NCI-H1930 (cell line): ENCODE results near the gene PCDH1.

ENCODE experiments used
- DNase-seq, 2 experiments: peaks; one replicate each; lab custom pipeline; 2025; lab: John Stamatoyannopoulos, UW

Gene PCDH1

DNA sequence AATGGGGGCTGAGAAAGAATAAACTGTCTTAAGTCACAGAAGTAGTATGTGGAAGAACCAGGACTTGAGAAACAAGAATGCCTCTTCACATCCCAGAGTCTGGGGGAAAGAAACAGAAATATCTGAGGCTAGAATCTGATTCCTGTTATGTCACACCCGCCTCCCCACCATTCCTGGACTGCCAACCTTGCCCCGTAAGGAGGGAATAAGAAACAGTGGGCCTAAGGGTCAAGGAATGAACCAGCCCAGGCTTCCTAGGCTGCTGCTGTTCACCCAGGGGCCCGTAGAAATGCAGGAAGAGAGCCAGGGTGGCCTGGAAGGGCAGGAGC is 4.3 kb downstream of the PCDH1 start:
- DNase-seq: no peak

- DNase-seq: no peak
These were observed 5.5 kb downstream of the PCDH1 start for GRCh38 chr5:141872496-141873356.

GRCh38 chr5:141871870-141872269 is 6.3 kb downstream of the PCDH1 start:
- DNase-seq: no peak

DNA sequence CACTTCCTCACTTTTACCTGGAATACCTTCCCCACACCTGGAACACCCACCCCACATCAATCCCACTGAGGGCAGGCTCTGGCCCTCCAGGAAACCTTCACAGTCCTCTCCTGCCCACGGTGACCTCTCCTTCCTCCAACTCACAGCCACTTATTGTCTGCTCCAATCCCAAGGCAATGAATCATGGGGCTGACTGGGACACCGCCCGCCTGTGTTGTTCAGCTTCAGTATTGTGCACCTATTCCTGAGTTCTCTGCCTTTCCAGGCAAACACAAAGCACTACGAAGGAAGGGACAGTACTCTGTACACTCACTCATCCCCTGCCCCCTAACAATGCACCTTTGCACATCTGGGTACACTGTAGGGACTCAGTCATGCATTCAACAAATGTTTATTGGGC is 7.3 kb downstream of the PCDH1 start:
- no peak for DNase-seq

GRCh38 chr5:141870228-141870627 is 8.0 kb downstream of the PCDH1 start:
- DNase-seq: no peak

GRCh38 chr5:141869514-141869913 is 8.7 kb downstream of the PCDH1 start:
- no peak for DNase-seq

GRCh38 chr5:141869040-141869439 is 9.2 kb downstream of the PCDH1 start:
- DNase-seq: no peak

DNA sequence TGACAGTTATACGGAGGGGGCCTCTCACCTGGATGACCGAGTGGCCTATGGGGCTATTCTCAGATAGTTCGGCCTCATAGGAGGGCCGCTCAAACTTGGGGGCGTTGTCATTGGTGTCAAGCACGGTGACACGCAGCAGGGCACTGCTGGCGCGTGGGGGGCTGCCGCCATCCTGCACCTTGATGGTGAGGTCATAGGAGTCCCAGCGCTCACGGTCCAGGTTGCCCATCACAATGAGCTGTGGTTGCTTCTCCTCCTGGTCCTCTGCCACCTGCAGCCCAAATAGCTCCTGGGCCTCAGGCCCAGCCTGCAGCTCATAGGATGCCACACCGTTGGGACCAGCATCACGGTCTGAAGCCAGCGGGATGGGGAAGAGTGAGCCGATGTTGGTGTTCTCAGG is 9.7 kb downstream of the PCDH1 start:
- no peak for DNase-seq

- no peak for DNase-seq
These were observed 10.6 kb downstream of the PCDH1 start for GRCh38 chr5:141867651-141868050.

DNA sequence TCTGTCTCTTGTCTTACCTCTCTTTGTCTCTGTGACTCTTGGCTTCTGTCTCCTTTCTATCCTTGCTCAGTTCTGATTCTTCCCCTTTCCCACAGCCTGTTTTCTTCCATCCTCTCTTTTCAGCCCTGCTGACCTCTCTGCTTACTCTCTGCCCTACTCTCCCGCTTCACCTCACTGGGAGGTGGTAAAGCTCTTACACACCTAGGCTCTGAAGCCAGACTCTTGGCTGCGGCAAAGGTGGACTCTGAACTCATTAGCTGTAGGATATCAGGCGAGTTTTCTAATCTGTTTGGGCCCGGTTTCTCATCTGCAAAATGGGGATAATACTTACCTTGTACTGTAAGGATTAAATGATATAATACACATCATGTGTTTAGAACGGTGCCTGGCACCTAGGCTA is 11.1 kb downstream of the PCDH1 start:
- DNase-seq: no peak

GRCh38 chr5:141866096-141866495 is 12.1 kb downstream of the PCDH1 start:
- no peak for DNase-seq

DNA sequence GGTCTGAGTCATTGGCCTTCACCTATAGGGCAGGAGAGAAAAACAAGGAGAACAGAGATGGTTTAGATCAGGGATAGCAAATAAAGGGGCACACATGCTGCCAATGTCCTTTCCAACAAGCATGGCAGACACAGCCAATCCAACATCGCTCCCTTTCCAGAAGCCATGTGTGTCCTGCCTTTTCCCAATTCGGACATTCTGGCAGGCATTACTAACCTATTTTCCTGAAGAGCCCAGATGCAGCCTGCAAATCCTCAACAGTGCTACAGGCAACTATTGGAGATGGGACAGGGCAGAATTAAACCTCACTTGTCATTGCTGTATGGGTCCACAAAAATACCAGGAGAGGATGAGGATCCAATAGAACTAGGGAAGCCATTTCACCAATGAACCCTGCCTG is 12.8 kb downstream of the PCDH1 start:
- DNase-seq: no peak

DNA sequence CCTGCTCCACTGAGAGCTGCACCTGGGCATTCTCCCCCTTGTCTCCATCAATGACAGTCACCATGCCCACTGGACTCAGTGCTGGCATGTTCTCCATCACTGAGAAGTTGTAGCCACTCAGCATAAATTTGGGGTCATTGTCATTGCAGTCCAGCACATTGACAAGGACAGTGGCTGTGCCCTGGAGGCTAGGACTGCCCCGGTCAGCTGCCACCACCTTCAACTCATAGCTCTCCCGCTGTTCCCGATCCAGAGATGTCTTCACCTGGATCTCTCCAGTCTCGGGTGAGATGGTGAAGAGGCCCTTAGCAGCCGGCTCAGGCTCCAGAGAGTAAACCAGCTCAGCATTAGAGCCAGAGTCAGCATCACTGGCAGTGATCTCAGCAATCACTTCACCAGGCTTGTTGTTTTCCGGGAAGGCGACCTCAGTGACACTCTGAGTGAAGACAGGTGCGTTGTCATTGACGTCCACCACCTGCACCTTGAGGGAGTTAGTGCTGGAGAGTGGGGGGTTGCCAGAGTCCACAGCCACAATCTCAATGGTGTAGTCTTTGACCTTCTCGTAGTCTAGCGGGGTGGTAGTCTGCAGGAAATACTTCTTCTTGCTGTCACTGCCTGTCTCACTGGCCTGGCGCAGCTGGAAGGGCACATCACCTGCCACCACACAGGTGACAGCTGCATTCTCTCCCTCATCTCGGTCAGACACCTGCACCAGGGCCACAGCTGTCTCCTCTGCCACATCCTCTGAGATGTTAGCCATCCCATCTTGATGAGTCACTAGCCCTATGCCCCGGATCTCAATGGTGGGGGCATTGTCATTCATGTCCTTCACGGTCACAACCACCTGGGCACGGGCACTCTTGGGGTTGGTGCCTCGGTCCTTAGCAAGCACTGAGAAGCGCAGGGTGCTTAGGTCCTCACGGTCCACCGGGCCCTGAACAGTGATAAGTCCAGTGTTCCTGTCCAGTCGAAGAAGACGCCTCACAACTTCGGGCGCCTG is 13.5 kb downstream of the PCDH1 start:
- DNase-seq: no peak

DNA sequence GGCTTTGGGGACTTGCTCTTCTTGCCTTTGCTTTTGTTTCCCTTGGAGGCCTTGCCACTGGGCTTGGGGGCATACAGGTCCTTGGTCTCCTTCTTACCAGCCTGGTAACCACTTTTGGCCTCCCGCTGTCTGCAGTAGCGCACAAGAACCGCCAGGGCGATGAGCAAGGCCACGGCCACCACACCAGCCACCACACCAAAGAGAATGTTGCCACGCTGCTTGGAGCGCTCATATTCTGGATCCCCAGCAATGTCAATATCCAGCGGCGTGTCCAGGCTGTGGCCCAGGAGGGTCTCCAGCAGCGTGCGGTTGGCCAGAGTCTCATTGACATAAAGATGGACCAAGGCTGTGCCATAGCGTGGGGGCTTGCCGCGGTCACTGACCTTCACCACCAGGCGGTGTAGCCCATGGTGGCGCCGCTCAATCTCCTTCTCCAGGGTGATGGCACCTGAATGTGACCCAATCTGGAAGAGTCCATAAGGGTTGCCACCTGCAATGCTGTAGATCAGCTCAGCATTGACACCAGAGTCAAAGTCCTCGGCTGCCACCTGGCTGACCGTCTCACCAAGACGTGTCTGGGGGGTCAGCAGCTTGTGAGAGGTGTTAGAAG is 14.5 kb downstream of the PCDH1 start:
- DNase-seq: no peak

DNA sequence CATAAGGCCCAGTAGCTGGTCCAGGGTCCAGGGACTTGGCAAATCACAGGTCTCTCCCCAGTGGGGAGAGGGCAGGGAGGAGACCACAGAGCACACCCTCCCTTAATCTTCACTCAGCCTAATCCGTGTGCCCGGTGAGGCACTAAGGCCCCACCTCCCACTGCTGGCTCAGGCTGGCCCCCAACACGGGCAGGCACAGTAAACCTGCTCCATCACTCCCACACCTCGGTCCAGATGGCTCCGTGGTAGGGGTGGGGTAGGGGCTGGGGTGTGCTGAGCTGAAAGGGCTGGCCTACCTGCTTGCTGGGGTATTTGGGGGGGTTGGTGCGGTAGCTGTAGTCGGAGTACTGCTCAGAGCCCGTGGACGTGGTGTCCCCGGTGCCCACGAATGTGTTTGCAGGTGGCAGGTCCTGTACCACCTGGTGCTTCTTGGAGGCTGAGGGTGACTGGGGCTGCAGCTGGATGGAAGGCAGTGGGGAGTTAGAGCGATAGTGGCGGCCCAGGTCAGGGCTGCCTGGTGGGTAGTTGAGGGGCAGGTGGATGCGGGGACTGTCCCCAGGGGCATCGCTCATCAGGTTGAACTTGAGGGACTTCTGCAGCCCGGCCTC is 15.2 kb downstream of the PCDH1 start:
- DNase-seq: no peak

- no peak for DNase-seq
These were observed 17.0 kb downstream of the PCDH1 start for GRCh38 chr5:141861194-141861593.

DNA sequence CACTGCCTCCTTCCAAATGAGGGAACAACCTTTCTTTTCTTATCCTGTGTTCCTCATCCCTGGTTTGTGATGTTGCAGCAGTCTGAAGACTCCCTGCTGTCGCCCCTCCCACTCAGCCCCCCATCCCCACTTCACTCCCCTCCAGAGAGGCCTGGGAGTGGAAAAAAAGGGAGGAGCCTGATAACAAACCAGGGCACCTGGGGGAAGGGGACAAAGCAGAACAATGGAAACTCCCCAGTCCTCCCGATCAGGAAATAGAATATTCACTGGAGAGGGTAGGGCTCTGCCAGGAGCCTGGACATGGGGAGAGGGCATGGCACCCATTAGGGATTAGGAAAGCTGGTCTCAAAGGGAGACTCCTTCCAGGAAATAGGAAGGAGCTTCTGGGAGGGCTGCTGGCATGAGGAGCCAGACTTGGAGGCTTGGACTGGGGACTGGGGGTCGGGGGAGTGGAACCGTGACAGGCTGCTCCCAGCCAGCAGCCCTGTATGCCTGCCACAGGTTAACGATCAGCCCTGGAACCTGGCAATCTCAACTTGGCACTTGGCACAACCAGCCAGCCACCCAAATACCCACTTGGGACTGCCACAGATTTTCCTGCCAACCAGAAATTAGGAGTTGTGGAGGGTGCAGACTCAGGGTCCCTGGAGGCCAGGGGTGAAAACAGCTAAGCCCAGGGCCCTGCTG is 20.0 kb downstream of the PCDH1 start:
- DNase-seq: no peak

DNA sequence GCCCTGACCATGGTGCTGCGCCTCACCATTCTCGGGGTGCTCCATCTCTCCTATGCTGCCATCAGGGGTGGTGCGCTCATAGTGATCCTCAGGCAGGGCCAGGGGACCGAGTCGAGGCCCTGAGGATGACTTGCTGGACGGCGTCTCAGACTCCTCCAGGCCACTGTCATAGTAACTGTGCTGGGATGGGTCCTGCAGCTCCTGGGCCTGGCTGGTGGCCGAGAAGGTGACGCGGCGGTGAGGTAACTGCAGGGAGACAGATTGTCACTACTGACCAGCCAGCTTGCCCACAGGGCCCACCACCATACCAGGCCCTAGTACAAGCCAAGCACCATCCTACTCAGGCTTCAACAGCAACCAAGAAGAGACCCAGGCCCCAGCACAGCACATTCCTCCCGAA is 21.0 kb downstream of the PCDH1 start:
- DNase-seq: no peak

DNA sequence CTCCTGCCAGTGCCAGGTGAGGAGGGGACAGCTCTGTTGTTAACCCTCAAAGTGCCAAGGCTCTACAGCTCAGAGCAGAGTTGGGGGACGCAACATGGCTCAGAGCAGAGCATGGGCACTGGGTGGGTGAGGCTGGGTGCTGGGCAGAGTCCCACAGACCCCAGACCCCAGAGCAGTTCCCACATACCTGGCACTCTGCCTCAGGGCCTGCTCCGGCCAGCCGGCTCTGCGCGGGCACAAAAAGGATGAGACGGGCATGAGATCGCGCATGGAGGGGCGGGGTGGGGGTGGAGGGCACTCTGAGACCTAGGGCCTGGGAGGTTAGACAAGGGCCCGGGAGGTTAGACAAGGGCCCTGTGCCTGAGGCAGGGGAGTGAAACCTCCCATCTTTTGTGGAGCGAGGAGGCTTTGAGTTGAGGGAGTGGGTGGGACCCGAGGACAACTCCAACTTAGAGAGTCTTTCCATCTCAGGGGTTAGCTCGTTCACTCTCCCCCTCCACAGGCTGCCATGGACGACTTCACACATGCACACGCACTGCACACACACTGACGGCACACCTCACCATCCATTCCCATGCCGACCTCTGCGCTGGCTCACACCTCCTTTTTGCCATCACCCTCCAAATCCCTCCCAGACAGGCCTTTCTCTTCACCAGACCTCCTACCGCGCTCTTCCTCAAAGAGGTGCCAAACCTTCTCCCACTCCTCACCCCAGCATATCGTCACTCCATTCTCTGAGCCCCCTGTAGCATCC is 22.0 kb downstream of the PCDH1 start:
- no peak for DNase-seq

GRCh38 chr5:141855265-141856036 is 22.8 kb downstream of the PCDH1 start:
- DNase-seq: no peak
